NT2/D1 (cell line): ENCODE results near the gene HAUS5.

Experiments used
- SUZ12 ChIP-seq: IDR thresholded peaks from 2 replicates; pipeline ENCODE4 v1.6.1; 2011; ENCODE audit not compliant: insufficient read length, insufficient read depth; ENCODE audit errors: extremely low read depth
- YY1 ChIP-seq: IDR thresholded peaks from 2 replicates; pipeline ENCODE4 v1.6.1; 2011; ENCODE audit not compliant: insufficient read length, insufficient read depth
- ZNF274 ChIP-seq: IDR thresholded peaks from 2 replicates; pipeline ENCODE4 v1.6.1; 2011; ENCODE audit warnings: mild to moderate bottlenecking, low read depth, low read length

GRCh38 chr19:35608251-35608650 lies 4.3 kb upstream of the HAUS5 start:
- TF ChIP-seq YY1 (no peak), ZNF274 (no peak), SUZ12 (no peak)
